HCT116 (cell line): ENCODE data around the gene SNW1. TPM values are rescaled to one million over a fixed set of nuclear protein-coding genes. Genes with fewer than 3 reads are reported as not detected.

ENCODE experiments used
- ATAC-seq: fragments of 200-7000 bp; cut with Tn5 transposase; 2 replicates; pipeline ENCODE4 v1.9.1; 2020; ENCODE audit warnings: mild to moderate bottlenecking, moderate library complexity
- BruUV-seq: library from RNA; stranded (reverse); fragments of 400-500 nt; replicated peaks from 2 replicates; lab custom pipeline; 2021; lab: Mats Ljungman, UMichigan
- CTCF ChIA-PET: fragments of 300-600 bp; sonication (Branson Sonifier 250); formaldehyde crosslinking; loops from one replicate; lab custom pipeline; 2021; ENCODE audit warnings: antibody characterized with exemption; lab: Charles Lee
- POLR2A ChIA-PET: fragments of 300-600, 350-600 bp; sonication (Branson Sonifier 250); formaldehyde crosslinking; loops from one replicate; lab custom pipeline; 2021; ENCODE audit warnings: antibody characterized with exemption; lab: Charles Lee
- RAD21 ChIA-PET, 2 experiments: fragments of 300-600 bp; sonication (Branson Sonifier 250); formaldehyde crosslinking; loops; one replicate each; lab custom pipeline; 2023; ENCODE audit warnings: low total read pairs in 2 of 2; ENCODE audit not compliant: uncharacterized antibody in 2 of 2, unreplicated experiment in 2 of 2, low non-redundant PET in 1 of 2; lab: Charles Lee
- DNase-seq: peaks from one replicate; pipeline ENCODE4 v3.0.0-alpha.2; 2010; ENCODE audit warnings: low read depth, low spot score
- H2AFZ ChIP-seq: fragments of 200-600 bp; shearing (Covaris generic), sonication (generic); 2 replicates; pipeline ENCODE4 v1.6.1; 2017; ENCODE audit warnings: low read depth, mixed run types, mixed read lengths, antibody characterized with exemption, low read length; ENCODE audit not compliant: poor library complexity, severe bottlenecking
- H3K27ac ChIP-seq: 2 replicates; pipeline ENCODE4 v1.5.1; 2012; ENCODE audit warnings: low read depth, low read length
- H3K27me3 ChIP-seq: fragments of 200-600 bp; sonication (generic); 2 replicates; pipeline ENCODE4 v1.6.1; 2016; ENCODE audit warnings: mixed run types, low read length, mixed read lengths; ENCODE audit not compliant: insufficient read depth
- H3K36me3 ChIP-seq, 2 experiments: fragments of 200-500 bp in 1 of 2; fragments of 200-600 bp in 1 of 2; sonication (Bioruptor generic) in 1 of 2; sonication (generic) in 1 of 2; 2 replicates each; pipeline versions ENCODE4 v1.5.1 to v1.6.1; 2014 to 2016; ENCODE audit warnings: low read length in 2 of 2, inconsistent platforms in 1 of 2, mixed read lengths in 1 of 2, mixed run types in 1 of 2; ENCODE audit not compliant: insufficient read depth in 2 of 2, control insufficient read depth in 1 of 2
- H3K4me1 ChIP-seq, 2 experiments: fragments of 200-600 bp in 1 of 2; sonication (generic) in 1 of 2; 2 replicates each; pipeline versions ENCODE4 v1.5.1 to v1.6.1; 2012 to 2017; ENCODE audit warnings: low read length in 2 of 2, inconsistent platforms in 1 of 2, mild to moderate bottlenecking in 1 of 2, mixed read lengths in 1 of 2, mixed run types in 1 of 2, moderate library complexity in 1 of 2; ENCODE audit not compliant: insufficient read depth in 2 of 2, control insufficient read depth in 1 of 2
- H3K4me2 ChIP-seq: fragments of 200-600 bp; sonication (generic); 2 replicates; pipeline ENCODE4 v1.6.1; 2017; ENCODE audit warnings: mixed run types, low read length, mixed read lengths
- H3K4me3 ChIP-seq, 2 experiments: fragments of 200-600 bp in 1 of 2; sonication (generic) in 1 of 2; replicated peaks in 1 of 2; 2 replicates each; pipeline ENCODE4 v1.5.1; 2011 to 2016; ENCODE audit warnings: low read length in 2 of 2, control low read depth in 1 of 2, low read depth in 1 of 2, mild to moderate bottlenecking in 1 of 2, mixed read lengths in 1 of 2, mixed run types in 1 of 2
- H3K79me2 ChIP-seq: fragments of 200-600 bp; sonication (generic); 2 replicates; pipeline ENCODE4 v1.6.1; 2017; ENCODE audit warnings: mild to moderate bottlenecking, mixed run types, low read length, moderate library complexity, mixed read lengths; ENCODE audit not compliant: insufficient read depth
- H3K9ac ChIP-seq: fragments of 200-600 bp; sonication (generic); 2 replicates; pipeline ENCODE4 v1.6.1; 2016; ENCODE audit warnings: low read length, mixed read lengths
- H3K9me2 ChIP-seq: fragments of 200-600 bp; sonication (generic), shearing (Covaris generic); 2 replicates; pipeline ENCODE4 v1.6.1; 2017; ENCODE audit warnings: mixed run types, mild to moderate bottlenecking, moderate library complexity; ENCODE audit not compliant: insufficient read depth
- H3K9me3 ChIP-seq, 2 experiments: fragments of 200-500 bp in 1 of 2; fragments of 200-600 bp in 1 of 2; sonication (Bioruptor generic) in 1 of 2; sonication (generic) in 1 of 2; 2 replicates each; pipeline ENCODE4 v1.6.1; 2014 to 2017; ENCODE audit warnings: low read length in 2 of 2, mixed read lengths in 2 of 2, inconsistent platforms in 1 of 2, low read depth in 1 of 2, mild to moderate bottlenecking in 1 of 2, mixed run types in 1 of 2, moderate library complexity in 1 of 2; ENCODE audit not compliant: control insufficient read depth in 1 of 2, insufficient read depth in 1 of 2
- H4K20me1 ChIP-seq: fragments of 200-600 bp; sonication (generic), shearing (Covaris generic); 2 replicates; pipeline ENCODE4 v1.6.1; 2017; ENCODE audit warnings: mixed run types, mild to moderate bottlenecking, moderate library complexity; ENCODE audit not compliant: insufficient read depth
- CBX3 ChIP-seq: IDR thresholded peaks from 2 replicates; pipeline ENCODE4 v1.6.1; 2012; ENCODE audit warnings: low read depth
- CEBPB ChIP-seq: IDR thresholded peaks from 2 replicates; pipeline ENCODE4 v1.6.1; 2012; ENCODE audit warnings: low read depth
- EGR1 ChIP-seq: IDR thresholded peaks from 2 replicates; pipeline ENCODE4 v1.6.1; 2012; ENCODE audit warnings: low read depth
- ELF1 ChIP-seq: IDR thresholded peaks from 2 replicates; pipeline ENCODE4 v1.6.1; 2012; ENCODE audit warnings: low read depth, borderline replicate concordance
- EZH2 ChIP-seq: fragments of 200-600 bp; sonication (generic); IDR thresholded peaks from 2 replicates; pipeline ENCODE4 v1.6.1; 2017; ENCODE audit warnings: antibody characterized with exemption, mixed run types
- EZH2phosphoT487 ChIP-seq: fragments of 200-600 bp; IDR thresholded peaks from 2 replicates; pipeline ENCODE4 v1.6.1; 2018; ENCODE audit warnings: antibody characterized with exemption, borderline replicate concordance
- JUND ChIP-seq: IDR thresholded peaks from 2 replicates; pipeline ENCODE4 v1.6.1; 2012
- POLR2A ChIP-seq: IDR thresholded peaks from 2 replicates; pipeline ENCODE4 v1.7.0; 2011; ENCODE audit warnings: borderline replicate concordance; ENCODE audit not compliant: insufficient read depth, insufficient read length; ENCODE audit errors: extremely low read depth
- RAD21 ChIP-seq: IDR thresholded peaks from 2 replicates; pipeline ENCODE4 v1.6.1; 2012; ENCODE audit warnings: low read depth, mild to moderate bottlenecking
- SIN3A ChIP-seq: IDR thresholded peaks from 2 replicates; pipeline ENCODE4 v1.6.1; 2012; ENCODE audit warnings: low read depth
- SP1 ChIP-seq: IDR thresholded peaks from 2 replicates; pipeline ENCODE4 v1.6.1; 2012; ENCODE audit warnings: low read depth
- SRF ChIP-seq: IDR thresholded peaks from 2 replicates; pipeline ENCODE4 v1.6.1; 2012; ENCODE audit warnings: low read depth
- TCF7L2 ChIP-seq: IDR thresholded peaks from 2 replicates; pipeline ENCODE4 v1.7.0; 2011; ENCODE audit warnings: borderline replicate concordance, inconsistent platforms; ENCODE audit not compliant: insufficient read depth, insufficient read length; ENCODE audit errors: extremely low read depth
- YY1 ChIP-seq: IDR thresholded peaks from 2 replicates; pipeline ENCODE4 v1.6.1; 2011; ENCODE audit warnings: low read length, low read depth, moderate library complexity, mild to moderate bottlenecking; ENCODE audit not compliant: insufficient replicate concordance; ENCODE audit errors: extremely low read depth
- ZNF274 ChIP-seq: fragments of 200-500 bp; sonication (Bioruptor generic); IDR thresholded peaks from 2 replicates; pipeline ENCODE4 v1.6.1; 2014; ENCODE audit warnings: mild to moderate bottlenecking, low read depth, low read length, inconsistent platforms
- intact Hi-C: fragments of 100-400 bp; cut with micrococcal nuclease; formaldehyde crosslinking; loops from 2 replicates; pipeline ENCODE4 v1.10.0; 2022
- total RNA-seq: library from RNA; stranded (reverse); gene quantifications from one replicate; pipeline ENCODE4 v1.2.1, GENCODE V29; 2021; ENCODE audit not compliant: unreplicated experiment
- TF ChIP-seq, protein P1 (sequence below): IDR thresholded peaks from 2 replicates; pipeline ENCODE4 v1.6.1; 2012
- TF ChIP-seq, protein P2 (sequence below), 3 experiments: fragments of 200-600 bp in 1 of 3; sonication (generic) in 1 of 3; IDR thresholded peaks in 2 of 3; conservative IDR thresholded peaks in 1 of 3; 2 replicates each; pipeline ENCODE4 v1.5.1; 2012 to 2017; ENCODE audit warnings: low read depth in 2 of 3, low read length in 2 of 3, antibody characterized with exemption in 1 of 3, borderline replicate concordance in 1 of 3, control low read depth in 1 of 3, mild to moderate bottlenecking in 1 of 3, mixed read lengths in 1 of 3, mixed run types in 1 of 3, moderate library complexity in 1 of 3; ENCODE audit not compliant: insufficient read depth in 1 of 3
- TF ChIP-seq, protein P3 (sequence below): IDR thresholded peaks from 2 replicates; pipeline ENCODE4 v1.6.1; 2011; ENCODE audit warnings: mild to moderate bottlenecking, low read length, moderate library complexity; ENCODE audit not compliant: insufficient replicate concordance; ENCODE audit errors: extremely low read depth
- TF ChIP-seq, protein P4 (sequence below): IDR thresholded peaks from 2 replicates; pipeline ENCODE4 v1.6.1; 2012
- TF ChIP-seq, protein P5 (sequence below): IDR thresholded peaks from 2 replicates; pipeline ENCODE4 v1.6.1; 2012; ENCODE audit warnings: low read depth

SNW1 gene
- total RNA-seq, 1 experiment from 2014 or later: 102 TPM

DNA sequence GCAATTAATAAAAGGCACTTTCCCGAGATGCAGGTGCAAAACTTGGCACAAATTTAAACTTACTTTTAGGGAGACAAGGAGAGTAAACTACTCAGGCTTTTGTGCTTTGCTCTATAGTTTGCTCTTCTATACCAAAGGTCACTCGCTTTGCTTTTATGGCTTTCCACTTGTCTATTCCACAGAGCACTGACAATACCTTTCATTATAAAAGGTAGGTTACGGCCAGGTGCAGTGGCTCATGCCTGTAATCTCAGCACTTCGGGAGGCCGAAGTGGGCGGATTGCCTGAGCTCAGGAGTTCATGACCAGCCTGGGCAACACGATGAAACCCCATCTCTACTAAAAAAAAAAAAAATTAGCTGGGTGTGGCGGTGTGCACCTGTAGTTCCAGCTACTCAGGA, 86.0 kb downstream of the SNW1 start:
- H3K27ac ChIP-seq: no peak overlapping the region
- H3K4me1 ChIP-seq: no peaks in the 10 kb centered on the region
- no peaks in the 10 kb centered on the region for H3K9me3 ChIP-seq
- CTCF ChIA-PET: no interaction called here
- TF ChIP-seq POLR2A (no peak), CEBPB (no peak), TCF7L2 (no peak), SP1 (no peak), CBX3 (no peak), YY1 (no peak), EGR1 (no peak), SIN3A (no peak), RAD21 (no peak), SRF (no peak), JUND (no peak), EZH2phosphoT487 (no peak), ELF1 (no peak), ZNF274 (no peak), EZH2 (no peak)
- TF ChIP-seq, protein P1, sequence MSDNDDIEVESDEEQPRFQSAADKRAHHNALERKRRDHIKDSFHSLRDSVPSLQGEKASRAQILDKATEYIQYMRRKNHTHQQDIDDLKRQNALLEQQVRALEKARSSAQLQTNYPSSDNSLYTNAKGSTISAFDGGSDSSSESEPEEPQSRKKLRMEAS: no peak
- TF ChIP-seq, protein P2, sequence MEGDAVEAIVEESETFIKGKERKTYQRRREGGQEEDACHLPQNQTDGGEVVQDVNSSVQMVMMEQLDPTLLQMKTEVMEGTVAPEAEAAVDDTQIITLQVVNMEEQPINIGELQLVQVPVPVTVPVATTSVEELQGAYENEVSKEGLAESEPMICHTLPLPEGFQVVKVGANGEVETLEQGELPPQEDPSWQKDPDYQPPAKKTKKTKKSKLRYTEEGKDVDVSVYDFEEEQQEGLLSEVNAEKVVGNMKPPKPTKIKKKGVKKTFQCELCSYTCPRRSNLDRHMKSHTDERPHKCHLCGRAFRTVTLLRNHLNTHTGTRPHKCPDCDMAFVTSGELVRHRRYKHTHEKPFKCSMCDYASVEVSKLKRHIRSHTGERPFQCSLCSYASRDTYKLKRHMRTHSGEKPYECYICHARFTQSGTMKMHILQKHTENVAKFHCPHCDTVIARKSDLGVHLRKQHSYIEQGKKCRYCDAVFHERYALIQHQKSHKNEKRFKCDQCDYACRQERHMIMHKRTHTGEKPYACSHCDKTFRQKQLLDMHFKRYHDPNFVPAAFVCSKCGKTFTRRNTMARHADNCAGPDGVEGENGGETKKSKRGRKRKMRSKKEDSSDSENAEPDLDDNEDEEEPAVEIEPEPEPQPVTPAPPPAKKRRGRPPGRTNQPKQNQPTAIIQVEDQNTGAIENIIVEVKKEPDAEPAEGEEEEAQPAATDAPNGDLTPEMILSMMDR (IDR thresholded peaks at IDR 0.05 in 2 of 3, conservative IDR thresholded peaks at IDR 0.05 in 1 of 3; ENCODE audit: borderline replicate concordance in 1 of 3, insufficient read depth in 1 of 3, low read depth in 2 of 3, low read length in 2 of 3): no peak
- TF ChIP-seq, protein P3, sequence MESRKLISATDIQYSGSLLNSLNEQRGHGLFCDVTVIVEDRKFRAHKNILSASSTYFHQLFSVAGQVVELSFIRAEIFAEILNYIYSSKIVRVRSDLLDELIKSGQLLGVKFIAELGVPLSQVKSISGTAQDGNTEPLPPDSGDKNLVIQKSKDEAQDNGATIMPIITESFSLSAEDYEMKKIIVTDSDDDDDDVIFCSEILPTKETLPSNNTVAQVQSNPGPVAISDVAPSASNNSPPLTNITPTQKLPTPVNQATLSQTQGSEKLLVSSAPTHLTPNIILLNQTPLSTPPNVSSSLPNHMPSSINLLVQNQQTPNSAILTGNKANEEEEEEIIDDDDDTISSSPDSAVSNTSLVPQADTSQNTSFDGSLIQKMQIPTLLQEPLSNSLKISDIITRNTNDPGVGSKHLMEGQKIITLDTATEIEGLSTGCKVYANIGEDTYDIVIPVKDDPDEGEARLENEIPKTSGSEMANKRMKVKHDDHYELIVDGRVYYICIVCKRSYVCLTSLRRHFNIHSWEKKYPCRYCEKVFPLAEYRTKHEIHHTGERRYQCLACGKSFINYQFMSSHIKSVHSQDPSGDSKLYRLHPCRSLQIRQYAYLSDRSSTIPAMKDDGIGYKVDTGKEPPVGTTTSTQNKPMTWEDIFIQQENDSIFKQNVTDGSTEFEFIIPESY: no peak
- TF ChIP-seq, protein P4, sequence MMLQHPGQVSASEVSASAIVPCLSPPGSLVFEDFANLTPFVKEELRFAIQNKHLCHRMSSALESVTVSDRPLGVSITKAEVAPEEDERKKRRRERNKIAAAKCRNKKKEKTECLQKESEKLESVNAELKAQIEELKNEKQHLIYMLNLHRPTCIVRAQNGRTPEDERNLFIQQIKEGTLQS: no peak
- TF ChIP-seq, protein P5, sequence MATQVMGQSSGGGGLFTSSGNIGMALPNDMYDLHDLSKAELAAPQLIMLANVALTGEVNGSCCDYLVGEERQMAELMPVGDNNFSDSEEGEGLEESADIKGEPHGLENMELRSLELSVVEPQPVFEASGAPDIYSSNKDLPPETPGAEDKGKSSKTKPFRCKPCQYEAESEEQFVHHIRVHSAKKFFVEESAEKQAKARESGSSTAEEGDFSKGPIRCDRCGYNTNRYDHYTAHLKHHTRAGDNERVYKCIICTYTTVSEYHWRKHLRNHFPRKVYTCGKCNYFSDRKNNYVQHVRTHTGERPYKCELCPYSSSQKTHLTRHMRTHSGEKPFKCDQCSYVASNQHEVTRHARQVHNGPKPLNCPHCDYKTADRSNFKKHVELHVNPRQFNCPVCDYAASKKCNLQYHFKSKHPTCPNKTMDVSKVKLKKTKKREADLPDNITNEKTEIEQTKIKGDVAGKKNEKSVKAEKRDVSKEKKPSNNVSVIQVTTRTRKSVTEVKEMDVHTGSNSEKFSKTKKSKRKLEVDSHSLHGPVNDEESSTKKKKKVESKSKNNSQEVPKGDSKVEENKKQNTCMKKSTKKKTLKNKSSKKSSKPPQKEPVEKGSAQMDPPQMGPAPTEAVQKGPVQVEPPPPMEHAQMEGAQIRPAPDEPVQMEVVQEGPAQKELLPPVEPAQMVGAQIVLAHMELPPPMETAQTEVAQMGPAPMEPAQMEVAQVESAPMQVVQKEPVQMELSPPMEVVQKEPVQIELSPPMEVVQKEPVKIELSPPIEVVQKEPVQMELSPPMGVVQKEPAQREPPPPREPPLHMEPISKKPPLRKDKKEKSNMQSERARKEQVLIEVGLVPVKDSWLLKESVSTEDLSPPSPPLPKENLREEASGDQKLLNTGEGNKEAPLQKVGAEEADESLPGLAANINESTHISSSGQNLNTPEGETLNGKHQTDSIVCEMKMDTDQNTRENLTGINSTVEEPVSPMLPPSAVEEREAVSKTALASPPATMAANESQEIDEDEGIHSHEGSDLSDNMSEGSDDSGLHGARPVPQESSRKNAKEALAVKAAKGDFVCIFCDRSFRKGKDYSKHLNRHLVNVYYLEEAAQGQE: no peak
- TF ChIP-seq, all 23 proteins: peak for 0
- peaks cover 7 to 11% of the 10 kb centered on the region in 2 experiments for H3K36me3 ChIP-seq
- no peak overlapping the region for H3K4me3 ChIP-seq
- H3K79me2 ChIP-seq: no peaks in the 10 kb centered on the region
- no peaks in the 10 kb centered on the region for H3K9me2 ChIP-seq
- ChIA-PET POLR2A (no interaction called here), RAD21 (no interaction called here)
- H3K9ac ChIP-seq: no peak overlapping the region
- no peak for ATAC-seq
- no peak overlapping the region for H3K4me2 ChIP-seq
- no peak for DNase-seq
- no peak overlapping the region for H2AFZ ChIP-seq
- intact Hi-C loops: no loop called here
- no TSS peak for BruUV-seq
- H4K20me1 ChIP-seq: no peaks in the 10 kb centered on the region
- no peaks in the 10 kb centered on the region for H3K27me3 ChIP-seq
